Stimulated activated CD8-positive, alpha-beta memory T cell treated with anti-CD3 and anti-CD28 coated beads, Interleukin-7, amount 100 ng/mL, for 1 hour (primary cell): Measurements from ENCODE around the gene YES1.
"Not testable (repeated sequence)": the region's sequence is repeated elsewhere in the genome, so short reads cannot be mapped to it uniquely, and the experiment has no call there.

Experiments
- DNase-seq, 2 donors: peaks; one replicate each; pipeline ENCODE4 v3.0.0-alpha.2; 2020; ENCODE audit warnings: low read depth in 2 of 2

YES1 gene

DNA sequence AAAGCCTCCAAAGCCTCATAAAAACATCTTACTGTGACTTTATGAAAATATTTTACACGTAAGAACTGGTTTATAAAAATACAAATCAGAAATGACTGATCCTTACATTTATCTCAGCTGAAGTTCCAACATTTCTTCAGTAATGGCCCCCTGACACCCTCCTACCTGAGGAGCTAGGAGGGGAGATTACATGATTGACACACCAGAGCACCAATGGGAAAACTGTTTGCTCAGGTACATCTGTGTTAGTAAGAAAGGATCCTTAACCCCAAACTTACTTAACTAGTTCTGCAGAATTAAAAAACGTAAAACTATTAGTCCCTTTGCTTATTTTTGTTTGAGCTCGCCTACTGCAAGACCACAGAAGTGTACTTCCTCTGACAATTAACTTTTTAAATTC, 126.6 kb downstream of the YES1 start:
- DNase-seq: no peak

DNA sequence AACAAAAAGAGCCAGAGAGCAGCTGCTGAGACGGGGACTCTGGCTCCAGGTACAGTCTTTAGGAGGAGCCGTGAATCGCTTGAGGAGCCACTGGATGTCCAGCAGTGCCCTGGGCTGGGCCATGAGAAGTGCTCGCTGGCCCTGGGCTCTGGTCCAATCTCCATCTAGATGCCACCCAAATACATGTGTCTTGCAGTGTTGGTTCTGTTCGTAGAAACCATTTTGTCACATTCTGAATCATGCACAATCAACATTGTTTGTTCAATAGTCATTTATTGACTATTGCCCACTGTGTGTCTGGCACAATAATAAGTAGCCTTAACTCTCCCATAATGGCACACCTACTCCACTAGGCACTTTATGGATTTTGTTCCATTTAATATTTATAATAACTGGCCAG, 128.5 kb downstream of the YES1 start:
- DNase-seq: no peak

DNA sequence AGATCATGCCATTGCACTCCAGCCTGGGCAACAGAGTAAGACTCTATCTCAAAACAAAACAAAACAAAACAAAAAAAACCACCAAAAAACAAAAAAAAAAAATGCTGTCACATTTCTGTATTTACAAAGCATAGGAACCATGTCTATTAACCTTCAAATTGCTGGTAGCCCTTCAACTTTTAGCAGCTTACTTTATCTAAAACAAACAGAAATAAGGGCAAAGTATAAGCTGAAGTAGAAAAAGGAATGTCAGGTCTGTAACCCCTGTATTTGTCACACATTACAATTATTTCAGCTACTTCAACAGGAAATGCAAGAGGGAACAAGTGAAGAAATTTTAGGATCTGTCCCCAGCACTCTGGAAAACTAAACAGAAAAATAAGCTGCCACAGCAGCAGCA, 129.2 kb downstream of the YES1 start:
- DNase-seq: no peak

DNA sequence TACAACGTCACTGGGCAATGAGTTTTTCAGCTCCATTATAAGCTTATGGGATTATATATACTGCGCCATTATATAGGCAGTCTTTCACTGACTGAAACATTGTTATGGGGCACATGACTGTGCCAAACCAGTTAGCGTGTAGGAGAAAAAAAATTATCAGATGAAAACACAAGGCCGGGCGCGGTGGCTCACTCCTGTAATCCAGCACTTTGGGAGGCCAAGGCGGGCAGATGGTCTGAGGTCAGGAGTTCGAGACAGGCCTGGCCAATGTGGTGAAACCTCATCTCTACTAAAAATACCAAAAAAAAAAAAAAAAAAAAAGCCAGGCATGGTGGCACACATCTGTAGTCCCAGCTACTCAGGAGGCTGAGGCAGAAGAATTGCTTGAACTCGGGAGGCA, 129.6 kb downstream of the YES1 start:
- not testable (repeated sequence) for DNase-seq

DNA sequence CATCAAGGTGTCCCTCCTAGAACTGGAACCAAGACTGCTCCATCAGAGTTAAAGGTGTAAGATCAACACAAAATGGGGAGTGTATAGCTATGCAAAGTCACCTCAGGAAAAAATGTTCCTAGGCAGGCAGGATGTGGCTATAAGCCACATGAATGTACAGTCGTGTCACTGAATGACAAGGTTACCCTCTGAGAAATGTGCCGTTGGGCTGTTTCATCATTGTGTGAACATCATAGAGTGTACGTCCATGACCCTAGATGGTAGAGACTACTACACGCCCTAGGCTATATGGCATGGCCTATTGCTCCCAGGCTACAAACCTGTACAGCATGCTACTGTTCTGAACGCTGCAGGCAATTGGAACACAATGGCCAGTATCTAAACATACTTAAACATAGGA, 130.1 kb downstream of the YES1 start:
- no peak for DNase-seq

DNA sequence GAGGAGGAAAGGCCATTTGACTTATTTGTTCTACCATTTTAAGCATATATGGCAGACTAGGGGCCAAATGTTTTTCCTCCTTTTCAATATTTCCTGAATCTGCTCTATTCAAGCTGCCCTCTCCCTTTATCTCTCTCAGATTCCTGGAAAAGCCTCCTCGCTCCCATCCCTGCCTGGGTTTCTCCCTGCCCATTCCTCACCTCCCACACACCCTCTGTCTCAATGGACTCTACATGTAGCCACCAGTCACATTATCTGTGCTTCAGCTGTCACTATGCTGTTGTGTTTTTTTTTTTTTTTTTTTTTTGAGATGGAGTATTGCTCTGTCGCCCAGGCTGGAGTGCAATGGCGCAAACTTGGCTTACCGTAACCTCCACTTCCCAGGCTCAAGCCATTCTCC, 131.7 kb downstream of the YES1 start:
- no peak for DNase-seq

DNA sequence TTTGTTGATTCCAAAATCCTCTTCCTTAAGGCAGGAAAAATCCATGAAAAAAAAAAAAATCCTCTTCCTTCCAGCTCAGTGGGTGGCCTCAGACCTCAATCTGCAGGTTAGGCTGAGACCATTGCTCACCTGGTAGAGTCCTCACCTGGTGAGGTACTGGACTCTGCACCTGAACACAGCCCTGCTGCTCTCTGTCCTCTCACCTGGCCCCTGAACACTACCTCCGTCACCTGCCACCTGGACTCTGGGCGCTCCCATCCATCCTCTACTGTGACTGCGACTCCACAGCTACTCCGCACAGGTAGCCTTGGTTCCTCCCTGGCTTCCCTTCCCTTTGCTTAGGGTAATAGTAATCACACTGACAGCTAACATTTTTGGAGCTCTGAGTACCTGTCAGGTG, 132.5 kb downstream of the YES1 start:
- DNase-seq: no peak

DNA sequence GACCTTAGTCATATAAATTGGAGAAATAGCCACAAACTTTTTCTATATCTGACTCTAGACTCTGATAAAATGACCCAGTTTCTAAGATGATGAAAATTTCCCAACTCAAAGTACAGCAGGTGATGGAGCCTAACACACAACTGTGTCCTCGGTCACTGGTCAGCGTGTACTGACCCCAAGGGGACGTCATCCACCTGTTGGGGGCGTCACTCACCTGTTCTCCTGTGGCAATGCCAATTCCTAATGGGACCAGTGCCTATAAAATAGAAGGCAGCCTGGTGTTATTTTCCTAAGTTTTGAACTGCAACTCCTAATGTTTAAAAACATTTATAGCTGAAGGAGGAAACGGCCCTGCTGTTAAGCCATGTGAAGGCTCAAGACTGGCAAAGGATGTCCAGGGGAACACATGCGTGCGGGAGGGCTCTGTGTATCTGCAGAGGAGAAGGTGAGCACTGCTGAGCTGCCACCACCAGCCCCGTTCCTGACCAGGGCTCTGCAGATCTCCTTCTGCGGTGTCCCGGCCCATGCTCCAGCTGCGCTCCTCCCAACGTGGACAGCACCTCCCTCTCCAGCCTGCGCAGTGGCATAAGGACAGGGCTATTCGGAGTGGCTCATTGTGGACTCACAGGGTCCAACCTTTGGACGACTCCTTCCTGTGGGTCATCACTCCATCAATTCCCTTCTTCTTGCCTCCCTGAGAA, 133.4 kb downstream of the YES1 start:
- DNase-seq: no peak

DNA sequence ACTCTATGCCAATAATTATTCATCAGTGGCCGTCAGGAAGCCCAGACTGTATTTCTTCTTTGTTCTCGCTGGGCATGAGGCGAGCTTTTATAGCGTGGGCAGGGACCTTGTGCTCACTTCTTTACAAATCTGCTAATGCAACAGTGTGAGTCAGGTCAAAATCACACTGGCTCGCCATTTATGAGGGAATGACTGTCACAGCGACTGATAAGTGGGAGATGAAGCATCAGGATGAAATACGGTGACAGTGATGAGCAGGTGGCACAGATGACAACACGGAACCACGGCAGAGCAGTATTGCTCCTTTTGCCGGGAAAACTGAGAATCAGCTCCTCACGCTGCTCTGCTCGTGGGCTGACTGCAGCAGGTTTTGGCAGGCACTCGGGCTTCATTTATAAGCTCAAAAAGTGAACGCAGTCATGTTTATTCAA, 134.1 kb downstream of the YES1 start:
- DNase-seq: no peak

DNA sequence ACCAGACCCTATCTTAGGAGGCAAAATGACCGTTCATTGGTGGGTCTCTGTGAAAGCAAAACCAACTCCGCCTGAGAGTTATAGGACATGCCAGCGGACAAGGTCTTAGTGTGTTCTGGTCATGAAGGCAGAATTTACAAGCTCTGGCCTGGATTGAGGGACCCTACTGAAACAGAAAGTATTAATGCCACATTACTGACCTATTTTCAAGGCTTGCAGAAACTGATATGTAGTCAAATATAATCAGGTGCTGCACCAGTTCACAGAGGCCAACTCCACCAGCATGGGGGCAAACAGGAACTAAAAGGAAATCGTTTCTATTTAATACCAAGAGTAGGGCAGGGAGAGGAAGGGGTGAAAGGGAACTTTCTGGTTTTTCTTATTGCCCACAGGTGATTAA, 134.9 kb downstream of the YES1 start:
- DNase-seq: no peak

DNA sequence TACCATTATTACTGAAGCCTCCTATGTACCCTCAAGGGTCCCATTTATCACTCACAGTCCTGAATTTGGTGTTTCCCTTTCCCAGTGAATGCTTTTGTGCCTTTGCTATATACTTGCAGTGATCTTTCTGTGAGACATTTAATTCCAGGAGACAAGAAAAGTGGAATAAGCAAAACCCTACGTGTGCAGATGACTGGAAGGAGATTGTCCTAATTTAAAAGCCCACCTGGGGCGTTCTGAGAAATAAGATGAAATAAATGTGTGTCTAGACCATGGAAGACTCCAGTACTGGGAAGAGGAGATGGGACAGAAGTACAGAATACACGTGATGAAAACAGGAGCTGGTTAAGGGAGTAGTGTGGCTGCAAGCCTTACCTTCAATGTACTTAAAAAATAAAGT, 135.3 kb downstream of the YES1 start:
- DNase-seq: no peak

DNA sequence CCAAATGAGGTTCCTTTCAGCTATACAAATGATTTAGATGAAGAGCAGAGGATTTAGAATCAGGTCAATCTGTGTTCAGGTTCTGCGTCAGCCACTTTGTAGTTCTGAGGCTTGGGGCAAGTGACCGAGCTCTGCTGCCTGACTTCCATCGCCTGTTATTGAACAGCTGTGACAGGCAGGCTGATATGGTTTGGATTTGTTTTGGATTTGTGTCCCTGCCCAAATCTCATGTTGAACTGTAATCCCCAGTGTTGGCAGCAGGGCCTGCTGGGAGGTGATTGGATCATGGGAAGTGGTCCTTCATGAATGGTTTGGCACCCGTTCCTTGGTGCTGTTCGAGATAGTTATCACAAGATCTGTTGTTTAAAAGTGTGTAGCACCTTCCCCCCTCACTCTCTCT, 136.0 kb downstream of the YES1 start:
- DNase-seq: no peak

DNA sequence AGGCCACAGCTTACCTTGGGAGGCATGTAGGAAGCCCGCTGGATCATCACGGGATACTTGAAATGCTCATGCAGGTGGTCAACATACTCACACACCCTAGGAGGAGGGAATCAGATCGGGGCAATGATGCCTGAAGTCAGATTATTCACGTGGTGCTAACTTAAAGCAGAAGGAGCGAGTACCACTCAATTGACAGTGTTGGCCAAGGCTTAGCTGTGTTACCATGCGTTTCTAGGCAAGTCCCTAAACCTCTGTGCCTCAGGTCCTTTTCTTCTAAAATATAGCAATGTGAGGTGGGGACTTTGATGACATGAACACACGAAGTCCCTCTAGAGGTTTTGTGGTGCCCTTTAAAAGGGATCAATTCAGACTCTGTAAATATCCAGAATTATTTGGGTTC, 136.7 kb downstream of the YES1 start:
- DNase-seq: no peak

DNA sequence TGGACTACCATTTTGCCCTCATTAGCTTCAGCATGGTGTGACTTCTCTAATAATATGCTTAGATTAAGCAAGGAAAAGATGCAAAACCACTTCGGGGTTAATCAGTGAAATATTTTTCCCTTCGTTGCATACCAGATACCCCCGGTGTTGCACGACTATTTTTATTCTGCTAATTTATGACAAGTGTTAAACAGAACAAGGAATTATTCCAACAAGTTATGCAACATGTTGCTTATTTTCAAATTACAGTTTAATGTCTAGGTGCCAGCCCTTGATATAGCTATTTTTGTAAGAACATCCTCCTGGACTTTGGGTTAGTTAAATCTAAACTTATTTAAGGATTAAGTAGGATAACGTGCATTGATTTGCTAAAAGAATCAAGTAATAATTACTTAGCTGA, 138.3 kb downstream of the YES1 start:
- no peak for DNase-seq

DNA sequence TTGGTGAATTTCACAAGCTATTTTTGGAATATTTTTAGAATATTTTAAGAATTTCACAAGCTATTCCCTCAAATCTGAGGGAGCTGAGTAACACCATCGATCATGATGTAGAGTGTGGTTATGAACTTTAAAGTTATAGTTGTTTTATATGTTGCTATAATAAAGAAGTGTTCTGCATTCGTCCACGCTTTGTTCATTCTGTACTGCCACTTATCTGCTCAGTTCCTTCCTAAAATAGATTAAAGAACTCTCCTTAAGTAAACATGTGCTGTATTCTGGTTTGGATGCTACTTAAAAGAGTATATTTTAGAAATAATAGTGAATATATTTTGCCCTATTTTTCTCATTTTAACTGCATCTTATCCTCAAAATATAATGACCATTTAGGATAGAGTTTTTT, 138.7 kb downstream of the YES1 start:
- no peak for DNase-seq
